ENCODE results near the gene ILK.

Gene ILK

GRCh38 chr11:6619004-6619745 is 15.6 kb downstream of the ILK start, which contains the start of gene TPP1:
Gene TPP1 (minus strand): TSS chr11:6619422. CDS start chr11:6619400, 22 bp downstream.
- DNase-seq: peak; percentile 93
- Mint-ChIP-seq H3K27me3 (no peaks in the 10 kb centered on the region), H3K27ac (no peak within 1 kb of the TSS), H3K4me1 (peaks cover 9% of the 10 kb centered on the region), H3K9me3 (no peaks in the 10 kb centered on the region), H3K36me3 (ENCODE audit: low read depth) (peaks cover 9% of the 10 kb centered on the region), H3K4me3 (no peak within 1 kb of the TSS)
- ATAC-seq: peak; percentile 98

GRCh38 chr11:6620636-6621035 is 17.1 kb downstream of the ILK start:
- no peaks in the 10 kb centered on the region for H3K27me3 Mint-ChIP-seq

GRCh38 chr11:6621711-6622211 is 18.2 kb downstream of the ILK start:
- H3K4me3 Mint-ChIP-seq: no peak overlapping the region
- H3K36me3 Mint-ChIP-seq (ENCODE audit: low read depth): no peaks in the 10 kb centered on the region
- H3K4me1 Mint-ChIP-seq: peaks cover 3% of the 10 kb centered on the region
- H3K27ac Mint-ChIP-seq: no peak overlapping the region
- H3K9me3 Mint-ChIP-seq: no peaks in the 10 kb centered on the region
- DNase-seq: no peak
- ATAC-seq: no peak
- H3K27me3 Mint-ChIP-seq: no peaks in the 10 kb centered on the region

More at GRCh38 chr11:6620636-6621035, 17.1 kb downstream of the ILK start:
- DNase-seq (no peak), ATAC-seq (no peak)
- H3K4me3 Mint-ChIP-seq: no peak overlapping the region
- no peak overlapping the region for H3K27ac Mint-ChIP-seq
- no peaks in the 10 kb centered on the region for H3K9me3 Mint-ChIP-seq
- H3K36me3 Mint-ChIP-seq (ENCODE audit: low read depth): peaks cover 4% of the 10 kb centered on the region
- peaks cover 9% of the 10 kb centered on the region for H3K4me1 Mint-ChIP-seq

- H3K27me3 Mint-ChIP-seq: no peaks in the 10 kb centered on the region
- H3K27ac Mint-ChIP-seq: no peak overlapping the region
- no peak overlapping the region for H3K4me3 Mint-ChIP-seq
- no peaks in the 10 kb centered on the region for H3K36me3 Mint-ChIP-seq (ENCODE audit: low read depth)
- no peaks in the 10 kb centered on the region for H3K9me3 Mint-ChIP-seq
- peaks cover 7% of the 10 kb centered on the region for H3K4me1 Mint-ChIP-seq
- ATAC-seq: no peak
- DNase-seq: no peak
Observed at GRCh38 chr11:6622261-6623171, 18.9 kb downstream of the ILK start.

- DNase-seq (no peak), ATAC-seq (no peak)
- Mint-ChIP-seq H3K36me3 (ENCODE audit: low read depth) (no peaks in the 10 kb centered on the region), H3K4me3 (no peak overlapping the region), H3K27ac (no peak overlapping the region), H3K27me3 (no peaks in the 10 kb centered on the region), H3K9me3 (no peaks in the 10 kb centered on the region), H3K4me1 (peaks cover 16% of the 10 kb centered on the region)
Observed at GRCh38 chr11:6623391-6624363, 20.1 kb downstream of the ILK start.

- Mint-ChIP-seq H3K27me3 (no peaks in the 10 kb centered on the region), H3K27ac (no peak overlapping the region), H3K9me3 (no peaks in the 10 kb centered on the region), H3K4me3 (no peak overlapping the region), H3K36me3 (ENCODE audit: low read depth) (no peaks in the 10 kb centered on the region), H3K4me1 (peaks cover 16% of the 10 kb centered on the region)
- DNase-seq (no peak), ATAC-seq (no peak)
Observed at GRCh38 chr11:6625156-6625831, 21.7 kb downstream of the ILK start.

GRCh38 chr11:6625832-6626420 is 22.4 kb downstream of the ILK start:
- ATAC-seq (no peak), DNase-seq (no peak)
- Mint-ChIP-seq H3K27ac (no peak overlapping the region), H3K27me3 (no peaks in the 10 kb centered on the region), H3K4me1 (peaks cover 16% of the 10 kb centered on the region), H3K9me3 (no peaks in the 10 kb centered on the region), H3K36me3 (ENCODE audit: low read depth) (no peaks in the 10 kb centered on the region), H3K4me3 (no peak overlapping the region)

GRCh38 chr11:6626971-6627761 is 23.6 kb downstream of the ILK start:
- peaks cover 16% of the 10 kb centered on the region for H3K4me1 Mint-ChIP-seq
- DNase-seq: no peak
- no peaks in the 10 kb centered on the region for H3K36me3 Mint-ChIP-seq (ENCODE audit: low read depth)
- no peaks in the 10 kb centered on the region for H3K27me3 Mint-ChIP-seq
- ATAC-seq: no peak
- no peaks in the 10 kb centered on the region for H3K9me3 Mint-ChIP-seq
- H3K4me3 Mint-ChIP-seq: no peak overlapping the region
- peak overlapping the region; percentile 66 for H3K27ac Mint-ChIP-seq

- Mint-ChIP-seq H3K36me3 (ENCODE audit: low read depth) (no peaks in the 10 kb centered on the region), H3K27me3 (no peaks in the 10 kb centered on the region), H3K9me3 (no peaks in the 10 kb centered on the region), H3K27ac (peak overlapping the region; percentile 66), H3K4me1 (peaks cover 19% of the 10 kb centered on the region), H3K4me3 (no peak overlapping the region)
- ATAC-seq (peak; percentile 38), DNase-seq (no peak)
Observed at GRCh38 chr11:6627762-6628241, 24.2 kb downstream of the ILK start.

- H3K27me3 Mint-ChIP-seq: no peaks in the 10 kb centered on the region
- no peak for DNase-seq
- H3K9me3 Mint-ChIP-seq: no peaks in the 10 kb centered on the region
- peaks cover 20% of the 10 kb centered on the region for H3K4me1 Mint-ChIP-seq
- H3K36me3 Mint-ChIP-seq (ENCODE audit: low read depth): no peaks in the 10 kb centered on the region
- no peak overlapping the region for H3K27ac Mint-ChIP-seq
- no peak overlapping the region for H3K4me3 Mint-ChIP-seq
- no peak for ATAC-seq
Observed at GRCh38 chr11:6628526-6628925, 25.0 kb downstream of the ILK start.

- H3K27ac Mint-ChIP-seq: no peak overlapping the region
- no peak overlapping the region for H3K4me3 Mint-ChIP-seq
- no peaks in the 10 kb centered on the region for H3K36me3 Mint-ChIP-seq (ENCODE audit: low read depth)
- no peaks in the 10 kb centered on the region for H3K9me3 Mint-ChIP-seq
- H3K27me3 Mint-ChIP-seq: no peaks in the 10 kb centered on the region
- H3K4me1 Mint-ChIP-seq: peaks cover 20% of the 10 kb centered on the region
- no peak for ATAC-seq
- DNase-seq: no peak
Observed at GRCh38 chr11:6629573-6629891, 26.0 kb downstream of the ILK start.

GRCh38 chr11:6629892-6630631 is 26.5 kb downstream of the ILK start:
- ATAC-seq: no peak
- no peaks in the 10 kb centered on the region for H3K36me3 Mint-ChIP-seq (ENCODE audit: low read depth)

More at GRCh38 chr11:6629892-6630631, 26.5 kb downstream of the ILK start:
- no peaks in the 10 kb centered on the region for H3K9me3 Mint-ChIP-seq
- H3K27me3 Mint-ChIP-seq: no peaks in the 10 kb centered on the region
- H3K27ac Mint-ChIP-seq: no peak overlapping the region
- H3K4me1 Mint-ChIP-seq: peaks cover 20% of the 10 kb centered on the region
- DNase-seq: no peak
- no peak overlapping the region for H3K4me3 Mint-ChIP-seq

Data from activated naive CD8-positive, alpha-beta T cell treated with anti-CD3 and anti-CD28 coated beads, Interleukin-2, amount 50 U/mL, for 24 hours (primary cell).